HepG2 (cell line): ENCODE measurements around the gene ICAM5. TPM values are rescaled to one million over a fixed set of nuclear protein-coding genes. Genes with fewer than 3 reads are reported as not detected.

Experiments
- ATF7-NPFF ChIP-seq: sonication (generic); formaldehyde crosslinking; IDR thresholded peaks from 2 replicates; pipeline ENCODE4 v1.8.1; 2023; ENCODE audit warnings: mild to moderate bottlenecking, low read depth, missing genetic modification reagents, moderate library complexity
- BORCS8-MEF2B ChIP-seq: sonication (generic); formaldehyde crosslinking; IDR thresholded peaks from 2 replicates; pipeline ENCODE4 v1.8.0; 2022; ENCODE audit warnings: mild to moderate bottlenecking, missing genetic modification reagents
- HHEX ChIP-seq: IDR thresholded peaks from 2 replicates; pipeline ENCODE4 v1.6.1; 2016; ENCODE audit warnings: control low read depth
- IRX3 ChIP-seq: sonication (generic); formaldehyde crosslinking; IDR thresholded peaks from 2 replicates; pipeline ENCODE4 v1.8.1; 2023; ENCODE audit warnings: mild to moderate bottlenecking, low read depth, missing genetic modification reagents, borderline replicate concordance
- NR2F6 ChIP-seq, 2 experiments: IDR thresholded peaks; 2 replicates each; pipeline ENCODE4 v1.6.1; 2016; ENCODE audit warnings: antibody characterized with exemption in 1 of 2, mild to moderate bottlenecking in 1 of 2
- RFX5 ChIP-seq: IDR thresholded peaks from 2 replicates; pipeline ENCODE4 v1.6.1; 2011; ENCODE audit warnings: low read depth, low read length, improper control_type of control experiment
- SAFB2 ChIP-seq: sonication (generic); formaldehyde crosslinking; IDR thresholded peaks from 2 replicates; pipeline ENCODE4 v1.5.1; 2020; ENCODE audit warnings: missing genetic modification reagents, low read depth, mild to moderate bottlenecking, borderline replicate concordance
- TEAD3 ChIP-seq: optimal IDR thresholded peaks from 2 replicates; pipeline ENCODE3; 2016; ENCODE audit warnings: borderline replicate concordance
- ZNF468 ChIP-seq: sonication (generic); formaldehyde crosslinking; IDR thresholded peaks from 2 replicates; pipeline ENCODE4 v1.8.0; 2022; ENCODE audit warnings: mild to moderate bottlenecking, moderate library complexity, missing genetic modification reagents
- ZNF607 ChIP-seq: sonication (generic); formaldehyde crosslinking; IDR thresholded peaks from 2 replicates; pipeline ENCODE4 v1.5.1; 2020; ENCODE audit warnings: missing genetic modification reagents, mild to moderate bottlenecking, borderline replicate concordance
- ZNF652 ChIP-seq: IDR thresholded peaks from 2 replicates; pipeline ENCODE4 v1.6.1; 2016; ENCODE audit warnings: low read depth, borderline replicate concordance
- ZNF761 ChIP-seq: sonication (generic); formaldehyde crosslinking; conservative IDR thresholded peaks from 2 replicates; pipeline ENCODE4 v1.4.0; 2020; ENCODE audit warnings: mild to moderate bottlenecking, missing genetic modification reagents
- polyA plus RNA-seq, 8 experiments: library from polyadenylated mRNA; depleted of rRNA in 3 of 8; stranded (reverse) in 7 of 8; unstranded in 1 of 8; fragments of >200 nt; fragmentation: Illumina TruSeq in 4 of 8; extraction: Trizol in 4 of 8; gene quantifications; 2 replicates each; pipeline versions ENCODE4 v1.2.1 to v1.2.3, GENCODE V29; 2011 to 2016; ENCODE audit warnings: low read depth in 4 of 8, missing spikeins in 1 of 8, mixed read lengths in 1 of 8; ENCODE audit not compliant: insufficient read depth in 1 of 8
- total RNA-seq, 5 experiments: library from RNA; depleted of rRNA; stranded (reverse); fragments of >200 nt; fragmentation: Illumina TruSeq; extraction: Trizol; gene quantifications; 2 replicates each; pipeline ENCODE4 v1.2.3, GENCODE V29; 2016; ENCODE audit warnings: low read depth in 1 of 5
- TF ChIP-seq, protein P1 (sequence below): sonication (generic); formaldehyde crosslinking; IDR thresholded peaks from 2 replicates; pipeline ENCODE4 v1.5.0; 2020; ENCODE audit warnings: mild to moderate bottlenecking, missing genetic modification reagents
- TF ChIP-seq, protein P2 (sequence below): sonication (generic); formaldehyde crosslinking; IDR thresholded peaks from 2 replicates; pipeline ENCODE4 v1.5.0; 2020; ENCODE audit warnings: missing genetic modification reagents
- TF ChIP-seq, protein P3 (sequence below): IDR thresholded peaks from 2 replicates; pipeline ENCODE4 v1.6.1; 2012; ENCODE audit warnings: low read depth, low read length, improper control_type of control experiment
- TF ChIP-seq, protein P4 (sequence below): sonication (generic); formaldehyde crosslinking; IDR thresholded peaks from 2 replicates; pipeline ENCODE4 v1.8.1; 2023; ENCODE audit warnings: missing genetic modification reagents, mild to moderate bottlenecking, borderline replicate concordance
- TF ChIP-seq, protein P5 (sequence below): sonication (generic); formaldehyde crosslinking; IDR thresholded peaks from 2 replicates; pipeline ENCODE4 v1.4.0; 2020; ENCODE audit warnings: missing genetic modification reagents, borderline replicate concordance
- TF ChIP-seq, protein P6 (sequence below): sonication (generic); formaldehyde crosslinking; IDR thresholded peaks from 2 replicates; pipeline ENCODE4 v1.9.0; 2021; ENCODE audit warnings: missing genetic modification reagents, borderline replicate concordance

The ICAM5 gene
- total and polyA plus RNA-seq, 2 of the 13 experiments (the other 11 are each of a cell fraction or from before 2014, with no cell fraction given): 0.46 to 1.6 TPM

DNA sequence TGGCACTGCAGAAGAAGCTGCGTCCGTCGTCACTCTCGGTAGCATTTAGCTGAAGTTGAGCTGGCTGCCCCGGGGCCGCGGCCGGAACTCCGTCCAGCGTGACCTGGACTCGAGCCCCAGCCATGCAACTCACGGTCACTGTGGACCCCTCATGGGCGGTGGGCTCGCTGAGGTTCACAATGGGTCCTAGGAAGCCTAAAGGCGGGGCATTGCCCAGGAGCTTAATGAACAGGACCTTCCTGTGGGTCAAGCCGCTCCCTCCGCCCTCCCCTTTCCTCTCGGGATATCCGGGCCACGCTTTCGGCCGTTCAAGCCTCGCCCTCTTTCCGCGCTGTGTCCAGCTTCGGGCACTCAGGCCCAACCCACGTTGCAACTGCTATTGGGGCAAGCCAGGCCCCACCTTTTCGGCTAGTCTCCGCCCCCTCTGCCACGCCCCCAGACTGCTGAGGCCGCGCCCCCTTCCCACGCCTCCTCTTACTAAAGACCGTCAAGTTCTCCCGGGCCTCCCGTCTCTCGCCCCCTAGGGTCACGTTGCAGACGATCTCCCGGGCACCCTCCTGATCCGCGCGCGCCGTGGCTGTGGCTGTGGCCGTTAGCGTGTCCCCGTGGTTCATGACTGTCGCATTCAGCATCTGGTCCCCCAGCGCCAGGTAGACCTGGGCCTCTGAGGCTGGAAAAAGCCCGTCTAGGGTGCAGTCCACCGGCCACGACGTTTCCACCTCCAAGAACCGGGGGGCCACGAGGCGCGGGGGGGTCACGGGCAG, 45.0 kb downstream of the ICAM5 start (continued):
- TF ChIP-seq, protein P1, sequence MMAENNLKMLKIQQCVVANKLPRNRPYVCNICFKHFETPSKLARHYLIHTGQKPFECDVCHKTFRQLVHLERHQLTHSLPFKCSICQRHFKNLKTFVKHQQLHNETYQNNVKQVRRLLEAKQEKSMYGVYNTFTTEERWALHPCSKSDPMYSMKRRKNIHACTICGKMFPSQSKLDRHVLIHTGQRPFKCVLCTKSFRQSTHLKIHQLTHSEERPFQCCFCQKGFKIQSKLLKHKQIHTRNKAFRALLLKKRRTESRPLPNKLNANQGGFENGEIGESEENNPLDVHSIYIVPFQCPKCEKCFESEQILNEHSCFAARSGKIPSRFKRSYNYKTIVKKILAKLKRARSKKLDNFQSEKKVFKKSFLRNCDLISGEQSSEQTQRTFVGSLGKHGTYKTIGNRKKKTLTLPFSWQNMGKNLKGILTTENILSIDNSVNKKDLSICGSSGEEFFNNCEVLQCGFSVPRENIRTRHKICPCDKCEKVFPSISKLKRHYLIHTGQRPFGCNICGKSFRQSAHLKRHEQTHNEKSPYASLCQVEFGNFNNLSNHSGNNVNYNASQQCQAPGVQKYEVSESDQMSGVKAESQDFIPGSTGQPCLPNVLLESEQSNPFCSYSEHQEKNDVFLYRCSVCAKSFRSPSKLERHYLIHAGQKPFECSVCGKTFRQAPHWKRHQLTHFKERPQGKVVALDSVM (CRISPR knock-in tag): peak; percentile 20; the same call in 1 of the 2 replicates
- no peak for TF ChIP-seq ZNF468 (CRISPR knock-in tag)
- TF ChIP-seq NR2F6 (IDR thresholded peaks at IDR 0.05): no peak
- peak; percentile 49; the same call in 1 of the 2 replicates for TF ChIP-seq NR2F6 (CRISPR knock-in tag; IDR thresholded peaks at IDR 0.05)
- TF ChIP-seq TEAD3 (CRISPR knock-in tag): no peak
- TF ChIP-seq HHEX (CRISPR knock-in tag): no peak
- no peak for TF ChIP-seq RFX5
- TF ChIP-seq, protein P2, sequence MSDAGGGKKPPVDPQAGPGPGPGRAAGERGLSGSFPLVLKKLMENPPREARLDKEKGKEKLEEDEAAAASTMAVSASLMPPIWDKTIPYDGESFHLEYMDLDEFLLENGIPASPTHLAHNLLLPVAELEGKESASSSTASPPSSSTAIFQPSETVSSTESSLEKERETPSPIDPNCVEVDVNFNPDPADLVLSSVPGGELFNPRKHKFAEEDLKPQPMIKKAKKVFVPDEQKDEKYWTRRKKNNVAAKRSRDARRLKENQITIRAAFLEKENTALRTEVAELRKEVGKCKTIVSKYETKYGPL (CRISPR knock-in tag): no peak
- no peak; the same call in 1 of the 2 replicates for TF ChIP-seq ZNF607 (CRISPR knock-in tag)
- TF ChIP-seq, protein P3, sequence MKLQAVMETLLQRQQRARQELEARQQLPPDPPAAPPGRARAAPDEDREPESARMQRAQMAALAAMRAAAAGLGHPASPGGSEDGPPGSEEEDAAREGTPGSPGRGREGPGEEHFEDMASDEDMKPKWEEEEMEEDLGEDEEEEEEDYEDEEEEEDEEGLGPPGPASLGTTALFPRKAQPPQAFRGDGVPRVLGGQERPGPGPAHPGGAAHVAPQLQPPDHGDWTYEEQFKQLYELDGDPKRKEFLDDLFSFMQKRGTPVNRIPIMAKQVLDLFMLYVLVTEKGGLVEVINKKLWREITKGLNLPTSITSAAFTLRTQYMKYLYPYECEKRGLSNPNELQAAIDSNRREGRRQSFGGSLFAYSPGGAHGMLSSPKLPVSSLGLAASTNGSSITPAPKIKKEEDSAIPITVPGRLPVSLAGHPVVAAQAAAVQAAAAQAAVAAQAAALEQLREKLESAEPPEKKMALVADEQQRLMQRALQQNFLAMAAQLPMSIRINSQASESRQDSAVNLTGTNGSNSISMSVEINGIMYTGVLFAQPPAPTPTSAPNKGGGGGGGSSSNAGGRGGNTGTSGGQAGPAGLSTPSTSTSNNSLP: no peak
- TF ChIP-seq, protein P4, sequence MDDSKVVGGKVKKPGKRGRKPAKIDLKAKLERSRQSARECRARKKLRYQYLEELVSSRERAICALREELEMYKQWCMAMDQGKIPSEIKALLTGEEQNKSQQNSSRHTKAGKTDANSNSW (CRISPR knock-in tag): no peak
- TF ChIP-seq ZNF652 (CRISPR knock-in tag): no peak
- TF ChIP-seq IRX3 (CRISPR knock-in tag): no peak
- no peak; the same call in 1 of the 2 replicates for TF ChIP-seq ZNF761 (CRISPR knock-in tag)
- TF ChIP-seq SAFB2: no peak; the same call in 1 of the 2 replicates
- TF ChIP-seq ATF7-NPFF (CRISPR knock-in tag): no peak
- TF ChIP-seq, protein P5, sequence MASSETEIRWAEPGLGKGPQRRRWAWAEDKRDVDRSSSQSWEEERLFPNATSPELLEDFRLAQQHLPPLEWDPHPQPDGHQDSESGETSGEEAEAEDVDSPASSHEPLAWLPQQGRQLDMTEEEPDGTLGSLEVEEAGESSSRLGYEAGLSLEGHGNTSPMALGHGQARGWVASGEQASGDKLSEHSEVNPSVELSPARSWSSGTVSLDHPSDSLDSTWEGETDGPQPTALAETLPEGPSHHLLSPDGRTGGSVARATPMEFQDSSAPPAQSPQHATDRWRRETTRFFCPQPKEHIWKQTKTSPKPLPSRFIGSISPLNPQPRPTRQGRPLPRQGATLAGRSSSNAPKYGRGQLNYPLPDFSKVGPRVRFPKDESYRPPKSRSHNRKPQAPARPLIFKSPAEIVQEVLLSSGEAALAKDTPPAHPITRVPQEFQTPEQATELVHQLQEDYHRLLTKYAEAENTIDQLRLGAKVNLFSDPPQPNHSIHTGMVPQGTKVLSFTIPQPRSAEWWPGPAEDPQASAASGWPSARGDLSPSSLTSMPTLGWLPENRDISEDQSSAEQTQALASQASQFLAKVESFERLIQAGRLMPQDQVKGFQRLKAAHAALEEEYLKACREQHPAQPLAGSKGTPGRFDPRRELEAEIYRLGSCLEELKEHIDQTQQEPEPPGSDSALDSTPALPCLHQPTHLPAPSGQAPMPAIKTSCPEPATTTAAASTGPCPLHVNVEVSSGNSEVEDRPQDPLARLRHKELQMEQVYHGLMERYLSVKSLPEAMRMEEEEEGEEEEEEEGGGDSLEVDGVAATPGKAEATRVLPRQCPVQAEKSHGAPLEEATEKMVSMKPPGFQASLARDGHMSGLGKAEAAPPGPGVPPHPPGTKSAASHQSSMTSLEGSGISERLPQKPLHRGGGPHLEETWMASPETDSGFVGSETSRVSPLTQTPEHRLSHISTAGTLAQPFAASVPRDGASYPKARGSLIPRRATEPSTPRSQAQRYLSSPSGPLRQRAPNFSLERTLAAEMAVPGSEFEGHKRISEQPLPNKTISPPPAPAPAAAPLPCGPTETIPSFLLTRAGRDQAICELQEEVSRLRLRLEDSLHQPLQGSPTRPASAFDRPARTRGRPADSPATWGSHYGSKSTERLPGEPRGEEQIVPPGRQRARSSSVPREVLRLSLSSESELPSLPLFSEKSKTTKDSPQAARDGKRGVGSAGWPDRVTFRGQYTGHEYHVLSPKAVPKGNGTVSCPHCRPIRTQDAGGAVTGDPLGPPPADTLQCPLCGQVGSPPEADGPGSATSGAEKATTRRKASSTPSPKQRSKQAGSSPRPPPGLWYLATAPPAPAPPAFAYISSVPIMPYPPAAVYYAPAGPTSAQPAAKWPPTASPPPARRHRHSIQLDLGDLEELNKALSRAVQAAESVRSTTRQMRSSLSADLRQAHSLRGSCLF: no peak
- TF ChIP-seq, protein P6, sequence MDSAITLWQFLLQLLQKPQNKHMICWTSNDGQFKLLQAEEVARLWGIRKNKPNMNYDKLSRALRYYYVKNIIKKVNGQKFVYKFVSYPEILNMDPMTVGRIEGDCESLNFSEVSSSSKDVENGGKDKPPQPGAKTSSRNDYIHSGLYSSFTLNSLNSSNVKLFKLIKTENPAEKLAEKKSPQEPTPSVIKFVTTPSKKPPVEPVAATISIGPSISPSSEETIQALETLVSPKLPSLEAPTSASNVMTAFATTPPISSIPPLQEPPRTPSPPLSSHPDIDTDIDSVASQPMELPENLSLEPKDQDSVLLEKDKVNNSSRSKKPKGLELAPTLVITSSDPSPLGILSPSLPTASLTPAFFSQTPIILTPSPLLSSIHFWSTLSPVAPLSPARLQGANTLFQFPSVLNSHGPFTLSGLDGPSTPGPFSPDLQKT (CRISPR knock-in tag): no peak
- peak; percentile 50 for TF ChIP-seq BORCS8-MEF2B (CRISPR knock-in tag)
